Esophagus muscularis mucosa (tissue), 3 donors: Measurements from ENCODE around the gene DSTN.
A peak's percentile ranks its signal among the peaks of the same experiment; 100 is the strongest.

ENCODE experiments used
- POLR2A ChIP-seq: fragments of 450-650 bp; IDR thresholded peaks from one replicate; pipeline ENCODE4 v1.6.1; 2017; ENCODE audit warnings: antibody characterized with exemption, moderate library complexity, mild to moderate bottlenecking, low read depth
- POLR2AphosphoS5 ChIP-seq, 2 donors: sonication (generic); formaldehyde crosslinking; IDR thresholded peaks; one replicate each; pipeline ENCODE4 v1.6.1; 2017; ENCODE audit warnings: antibody characterized with exemption in 2 of 2
- TF ChIP-seq, protein P1 (sequence below), 3 experiments: fragments of 200-600 bp in 2 of 3; fragments of 450-650 bp in 1 of 3; sonication (generic) in 2 of 3; IDR thresholded peaks; one replicate each; pipeline ENCODE4 v1.5.1; 2017 to 2019; ENCODE audit warnings: antibody characterized with exemption in 3 of 3, mild to moderate bottlenecking in 2 of 3, moderate library complexity in 1 of 3

DNA sequence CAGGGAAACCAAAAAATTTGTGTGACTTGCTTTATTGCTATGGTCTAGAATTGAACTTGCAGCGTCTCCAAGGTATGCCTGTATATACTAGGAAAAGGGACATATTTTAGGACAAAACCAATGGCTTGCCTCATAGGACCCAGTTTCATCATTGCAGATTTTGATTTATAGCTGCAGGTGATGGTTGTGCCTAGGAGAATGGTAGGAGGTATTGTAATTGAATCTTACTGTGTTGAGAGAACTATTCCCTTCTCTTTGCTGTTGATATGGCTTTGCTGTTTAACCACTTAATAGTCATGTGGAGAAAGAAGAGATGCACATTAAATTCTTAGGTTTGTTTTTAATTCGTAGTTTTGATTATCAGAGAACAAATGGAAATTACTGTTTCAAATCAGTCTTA is 16.4 kb downstream of the DSTN start:
- TF ChIP-seq, protein P1, sequence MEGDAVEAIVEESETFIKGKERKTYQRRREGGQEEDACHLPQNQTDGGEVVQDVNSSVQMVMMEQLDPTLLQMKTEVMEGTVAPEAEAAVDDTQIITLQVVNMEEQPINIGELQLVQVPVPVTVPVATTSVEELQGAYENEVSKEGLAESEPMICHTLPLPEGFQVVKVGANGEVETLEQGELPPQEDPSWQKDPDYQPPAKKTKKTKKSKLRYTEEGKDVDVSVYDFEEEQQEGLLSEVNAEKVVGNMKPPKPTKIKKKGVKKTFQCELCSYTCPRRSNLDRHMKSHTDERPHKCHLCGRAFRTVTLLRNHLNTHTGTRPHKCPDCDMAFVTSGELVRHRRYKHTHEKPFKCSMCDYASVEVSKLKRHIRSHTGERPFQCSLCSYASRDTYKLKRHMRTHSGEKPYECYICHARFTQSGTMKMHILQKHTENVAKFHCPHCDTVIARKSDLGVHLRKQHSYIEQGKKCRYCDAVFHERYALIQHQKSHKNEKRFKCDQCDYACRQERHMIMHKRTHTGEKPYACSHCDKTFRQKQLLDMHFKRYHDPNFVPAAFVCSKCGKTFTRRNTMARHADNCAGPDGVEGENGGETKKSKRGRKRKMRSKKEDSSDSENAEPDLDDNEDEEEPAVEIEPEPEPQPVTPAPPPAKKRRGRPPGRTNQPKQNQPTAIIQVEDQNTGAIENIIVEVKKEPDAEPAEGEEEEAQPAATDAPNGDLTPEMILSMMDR (IDR thresholded peaks at IDR 0.05): no peak
- TF ChIP-seq POLR2A (no peak), POLR2AphosphoS5 (IDR thresholded peaks at IDR 0.05) (peak in 1 of 2 donors; percentile 23)
